K562 (cell line): ENCODE results near the gene MPPED2. TPM values are rescaled to one million over a fixed set of nuclear protein-coding genes. Genes with fewer than 3 reads are reported as not detected.

Experiments used
- ATAC-seq: fragments of 200-7000 bp; cut with Tn5 transposase; 3 replicates; pipeline ENCODE4 v1.9.1; 2020; ENCODE audit warnings: moderate library complexity
- BruUV-seq: library from RNA; stranded (reverse); fragments of 400-500 nt; replicated peaks from 2 replicates; lab custom pipeline; 2021; lab: Mats Ljungman, UMichigan
- CTCF ChIA-PET: fragments of 300-600 bp; formaldehyde crosslinking; extraction: SDS; loops from one replicate; lab custom pipeline; 2021; ENCODE audit warnings: low intra/inter-chr PET ratio; lab: Yijun Ruan, JAX
- POLR2A ChIA-PET: fragments of 300-600, 350-650 bp; sonication (Branson Sonifier 250); formaldehyde crosslinking; extraction: SDS; loops from one replicate; lab custom pipeline; 2021; ENCODE audit warnings: antibody characterized with exemption, inconsistent platforms; lab: Yijun Ruan, JAX
- DNase-seq, 4 experiments: peaks; one replicate each; pipeline versions ENCODE4 v3.0.0 to v3.0.0-alpha.2; 2011 to 2018; ENCODE audit warnings: low spot score in 3 of 4, mixed read lengths in 3 of 4; ENCODE audit errors: extremely low read depth in 1 of 4
- FAIRE-seq: peaks from 2 replicates; lab custom pipeline; 2011; peaks lifted over from hg19 to GRCh38; lab: Jason Lieb, UNC
- H2AFZ ChIP-seq: 2 replicates; pipeline ENCODE4 v1.6.0; 2011; ENCODE audit warnings: low read depth, low read length, control low read depth, inconsistent platforms
- H3K27ac ChIP-seq: fragments of 200-600 bp; 3 replicates; pipeline ENCODE4 v1.8.0; 2011; ENCODE audit warnings: low read depth, mild to moderate bottlenecking, control low read depth, inconsistent platforms, low read length, moderate library complexity, mixed read lengths; ENCODE audit errors: extremely low read depth
- H3K27me3 ChIP-seq, 2 experiments: fragments of 300-600 bp in 1 of 2; 2 replicates in 1 of 2; 3 replicates in 1 of 2; pipeline versions ENCODE4 v1.6.0 to v1.8.0; 2011; ENCODE audit warnings: inconsistent platforms in 2 of 2, low read length in 2 of 2, mild to moderate bottlenecking in 1 of 2, mixed read lengths in 1 of 2, moderate library complexity in 1 of 2; ENCODE audit not compliant: control insufficient read depth in 2 of 2, insufficient read depth in 2 of 2
- H3K36me3 ChIP-seq: fragments of 300-600 bp; 3 replicates; pipeline ENCODE4 v1.8.0; 2011; ENCODE audit warnings: mild to moderate bottlenecking, low read length, inconsistent platforms; ENCODE audit not compliant: control insufficient read depth, insufficient read depth
- H3K4me1 ChIP-seq, 2 experiments: fragments of 200-600 bp in 1 of 2; replicated peaks in 1 of 2; 2 replicates in 1 of 2; 3 replicates in 1 of 2; pipeline versions ENCODE4 v1.5.1 to v1.8.0; 2011; ENCODE audit warnings: inconsistent platforms in 2 of 2, low read length in 2 of 2, mild to moderate bottlenecking in 1 of 2, mixed read lengths in 1 of 2, moderate library complexity in 1 of 2; ENCODE audit not compliant: control insufficient read depth in 2 of 2, insufficient read depth in 2 of 2
- H3K4me2 ChIP-seq: 2 replicates; pipeline ENCODE4 v1.6.1; 2011; ENCODE audit warnings: low read length, control low read depth, inconsistent platforms, mixed read lengths; ENCODE audit not compliant: insufficient read depth
- H3K4me3 ChIP-seq: fragments of 200-600 bp; sonication (generic), shearing (Covaris generic); 2 replicates; pipeline ENCODE4 v1.5.1; 2016; ENCODE audit warnings: control low read depth, inconsistent platforms
- H3K79me2 ChIP-seq: fragments of 200-600 bp; 3 replicates; pipeline ENCODE4 v1.8.0; 2011; ENCODE audit warnings: low read length, inconsistent platforms; ENCODE audit not compliant: control insufficient read depth, insufficient read depth
- H3K9ac ChIP-seq, 2 experiments: 2 replicates each; pipeline versions ENCODE4 v1.6.0 to v1.6.1; 2011; ENCODE audit warnings: low read depth in 2 of 2, low read length in 2 of 2, control low read depth in 1 of 2, inconsistent platforms in 1 of 2, mild to moderate bottlenecking in 1 of 2, mixed read lengths in 1 of 2; ENCODE audit not compliant: insufficient read depth in 1 of 2
- H3K9me1 ChIP-seq: one replicate; pipeline ENCODE4 v1.6.0; 2011; ENCODE audit warnings: inconsistent platforms, mild to moderate bottlenecking, low read length, moderate library complexity; ENCODE audit not compliant: control insufficient read depth, insufficient read depth
- H3K9me3 ChIP-seq: replicated peaks from 2 replicates; pipeline ENCODE4 v1.5.1; 2011; ENCODE audit warnings: low read depth, low read length, inconsistent platforms; ENCODE audit not compliant: control insufficient read depth, insufficient read depth
- H4K20me1 ChIP-seq: replicated peaks from 2 replicates; pipeline ENCODE4 v1.6.1; 2011; ENCODE audit warnings: low read length, inconsistent platforms, mixed read lengths; ENCODE audit not compliant: control insufficient read depth, insufficient read depth
- AFF1 ChIP-seq, 2 experiments: fragments of 450-650 bp; IDR thresholded peaks; 2 replicates each; pipeline ENCODE4 v1.6.1; 2018; ENCODE audit warnings: mild to moderate bottlenecking in 2 of 2, low read depth in 1 of 2; ENCODE audit not compliant: partially characterized antibody in 2 of 2
- BDP1 ChIP-seq: IDR thresholded peaks from 3 replicates; pipeline ENCODE4 v1.6.1; 2011; ENCODE audit not compliant: insufficient read length, insufficient read depth
- BRD9 ChIP-seq: fragments of 450-650 bp; IDR thresholded peaks from 2 replicates; pipeline ENCODE4 v1.6.1; 2018; ENCODE audit warnings: low read depth; ENCODE audit not compliant: partially characterized antibody
- CBX3 ChIP-seq, 2 experiments: IDR thresholded peaks; 1 replicate in 1 of 2; 2 replicates in 1 of 2; pipeline ENCODE4 v1.6.1; 2012; ENCODE audit warnings: inconsistent platforms in 2 of 2, low read length in 2 of 2, borderline replicate concordance in 1 of 2, control low read depth in 1 of 2
- NFIC ChIP-seq: fragments of 450-650 bp; IDR thresholded peaks from 2 replicates; pipeline ENCODE4 v1.6.1; 2017; ENCODE audit warnings: mild to moderate bottlenecking, inconsistent platforms
- NRF1 ChIP-seq, 2 experiments: fragments of 450-650 bp; IDR thresholded peaks in 1 of 2; conservative IDR thresholded peaks in 1 of 2; 2 replicates each; pipeline ENCODE4 v1.6.1; 2014; ENCODE audit warnings: mild to moderate bottlenecking in 2 of 2
- POLR2AphosphoS5 ChIP-seq: IDR thresholded peaks from 2 replicates; pipeline ENCODE4 v1.6.1; 2011; ENCODE audit warnings: mild to moderate bottlenecking, low read depth, low read length, moderate library complexity; ENCODE audit not compliant: control insufficient read depth, insufficient read depth
- POLR2B ChIP-seq: fragments of 450-650 bp; IDR thresholded peaks from 2 replicates; pipeline ENCODE4 v1.6.1; 2018; ENCODE audit warnings: low read depth; ENCODE audit not compliant: partially characterized antibody
- POLR2G ChIP-seq: fragments of 200-400 bp; formaldehyde crosslinking; IDR thresholded peaks from 2 replicates; pipeline ENCODE4 v1.6.1; 2017; ENCODE audit warnings: low read depth, mild to moderate bottlenecking, antibody characterized with exemption, low read length, moderate library complexity
- SIN3B ChIP-seq: fragments of 450-650 bp; IDR thresholded peaks from 2 replicates; pipeline ENCODE4 v1.6.1; 2017; ENCODE audit warnings: low read depth, mild to moderate bottlenecking, moderate library complexity
- SMAD1 ChIP-seq: fragments of 150-350 bp; IDR thresholded peaks from 2 replicates; pipeline ENCODE4 v1.6.1; 2014; ENCODE audit warnings: low read length, low read depth; ENCODE audit not compliant: partially characterized antibody
- ZBTB17 ChIP-seq: fragments of 450-650 bp; formaldehyde crosslinking; IDR thresholded peaks from 2 replicates; pipeline ENCODE4 v1.4.0; 2020; ENCODE audit warnings: mild to moderate bottlenecking
- ZNF695 ChIP-seq: fragments of 450-650 bp; formaldehyde crosslinking; IDR thresholded peaks from 2 replicates; pipeline ENCODE4 v1.4.0; 2020; ENCODE audit warnings: mild to moderate bottlenecking, moderate library complexity
- WGBS: fragments of 100-300 bp; shearing (Covaris generic); methylation state at CpG from one replicate; pipeline ENCODE4 v1.1.6; 2016; ENCODE audit warnings: low coverage, mixed read lengths; ENCODE audit not compliant: insufficient coverage; ENCODE audit errors: missing lambda C conversion rate; 5-methylcytosine and 5-hydroxymethylcytosine counted together
- in situ Hi-C: fragments of 300-500 bp; cut with MboI; formaldehyde crosslinking; loops from 4 replicates; pipeline ENCODE4 v1.15.0; 2018; ENCODE audit warnings: inconsistent platforms, mixed read lengths
- intact Hi-C: fragments of 100-400 bp; cut with micrococcal nuclease; formaldehyde crosslinking; loops from 2 replicates; pipeline ENCODE4 v1.14.2; 2022
- polyA plus RNA-seq, 8 experiments: library from polyadenylated mRNA; depleted of rRNA in 4 of 8; stranded (reverse) in 5 of 8; unstranded in 3 of 8; fragments of >200 nt; fragmentation: Nextera tagmentation in 2 of 8; fragmentation: Illumina TruSeq in 1 of 8; extraction: Ambion mirVana in 2 of 8; extraction: Trizol in 1 of 8; gene quantifications; 2 replicates each; pipeline versions ENCODE4 v1.2.1 to v1.2.3, GENCODE V29; 2011 to 2014; ENCODE audit warnings: inconsistent platforms in 1 of 8, missing spikeins in 1 of 8
- total RNA-seq, 7 experiments: library from RNA; depleted of rRNA in 6 of 7; stranded (reverse); fragments of >200 nt in 6 of 7; fragmentation: Illumina TruSeq in 2 of 7; extraction: Trizol in 2 of 7; gene quantifications; 2 replicates each; pipeline versions ENCODE4 v1.2.1 to v1.2.3, GENCODE V29; 2011 to 2021; ENCODE audit warnings: low replicate concordance in 1 of 7
- TF ChIP-seq, protein P1 (sequence below), 3 experiments: fragments of 200-800 bp in 1 of 3; sonication (Bioruptor generic) in 1 of 3; sonication (generic) in 1 of 3; formaldehyde crosslinking in 1 of 3; IDR thresholded peaks; 2 replicates each; pipeline versions ENCODE4 v1.6.1 to v1.8.0; 2016 to 2022; ENCODE audit warnings: mild to moderate bottlenecking in 2 of 3, missing compliant biosample characterization in 2 of 3, missing genetic modification characterization in 2 of 3, missing genetic modification reagents in 1 of 3

Gene MPPED2
- total and polyA plus RNA-seq, 9 of the 15 experiments (the other 6 are each of a cell fraction or from before 2014, with no cell fraction given), result not detected

DNA sequence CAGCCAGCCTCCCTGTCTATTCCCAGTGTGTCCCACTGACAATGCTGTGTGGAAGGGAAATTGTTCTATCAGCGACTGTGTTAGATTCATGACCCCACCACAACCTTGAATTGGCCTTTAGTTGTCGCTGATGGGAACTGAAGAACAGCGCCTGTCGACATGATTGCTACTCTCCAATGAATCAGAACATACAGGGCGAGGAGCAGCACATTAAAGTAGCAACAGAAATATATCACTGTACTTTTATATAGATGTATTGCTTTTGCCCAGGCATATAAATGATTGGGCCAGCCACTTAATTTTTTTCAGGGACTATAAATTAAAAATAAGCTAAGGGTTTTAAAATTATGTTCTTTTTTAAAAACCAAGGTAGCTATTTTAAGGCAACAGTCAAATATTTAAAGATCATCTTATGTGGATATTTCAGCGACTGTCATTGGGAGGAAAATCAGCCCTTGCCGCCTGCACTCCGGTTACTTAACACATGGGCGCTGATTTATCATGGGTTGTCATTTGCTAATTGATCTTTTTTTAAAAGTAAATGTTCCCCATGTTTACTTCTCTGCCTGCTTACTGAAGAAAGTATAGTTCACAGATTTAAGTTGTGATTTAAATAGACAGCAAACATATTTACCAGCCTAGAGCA lies 221.2 kb downstream of the MPPED2 start:
- BruUV-seq, result no TSS peak
- TF ChIP-seq ZBTB17 (CRISPR knock-in tag) (no peak), NRF1 (conservative IDR thresholded peaks at IDR 0.05 in 1 of 2, IDR thresholded peaks at IDR 0.05 in 1 of 2) (no peak), POLR2G (no peak), BDP1 (no peak), SIN3B (no peak), POLR2B (no peak), NFIC (no peak), SMAD1 (no peak), CBX3 (IDR thresholded peaks at IDR 0.05; ENCODE audit: borderline replicate concordance in 1 of 2, low read length in 2 of 2) (no peak), AFF1 (IDR thresholded peaks at IDR 0.05; ENCODE audit: low read depth in 1 of 2, partially characterized antibody in 2 of 2) (no peak), ZNF695 (no peak), BRD9 (no peak), POLR2AphosphoS5 (no peak)
- TF ChIP-seq, protein P1, sequence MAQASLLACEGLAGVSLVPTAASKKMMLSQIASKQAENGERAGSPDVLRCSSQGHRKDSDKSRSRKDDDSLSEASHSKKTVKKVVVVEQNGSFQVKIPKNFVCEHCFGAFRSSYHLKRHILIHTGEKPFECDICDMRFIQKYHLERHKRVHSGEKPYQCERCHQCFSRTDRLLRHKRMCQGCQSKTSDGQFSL (CRISPR knock-in tag; IDR thresholded peaks at IDR 0.05), result no peak
- TF ChIP-seq, protein P1 (tag; IDR thresholded peaks at IDR 0.05), result no peak

More for the DNA sequence above, 221.2 kb downstream of the MPPED2 start:
- Histone ChIP-seq H3K9me3 (no peaks in the 10 kb centered on the region), H3K9me1 (no peaks in the 10 kb centered on the region), H3K36me3 (no peaks in the 10 kb centered on the region), H3K27ac (no peak overlapping the region), H3K9ac (no peak overlapping the region), H4K20me1 (no peaks in the 10 kb centered on the region), H3K79me2 (no peaks in the 10 kb centered on the region), H3K4me2 (no peak overlapping the region), H3K4me1 (peaks cover 0 to 3% of the 10 kb centered on the region in 2 experiments; a peak in 1 of 5 replicates), H2AFZ (no peak overlapping the region), H3K27me3 (no peaks in the 10 kb centered on the region), H3K4me3 (no peak overlapping the region)
- ChIA-PET CTCF (no interaction called here), POLR2A (no interaction called here)
- in situ Hi-C loops (no loop called here), intact Hi-C loops (no loop called here)
- DNase-seq, result no peak
- 4% methylated on average over 9 of the region's 9 CpGs for WGBS
- ATAC-seq, result no peak
- no peak for FAIRE-seq
